DMS53 treated with DMSO at 0.1 percent for 48 hours (cell line): ENCODE measurements around the gene REL.

Experiments
- DNase-seq: peaks from one replicate; lab custom pipeline; 2025; ENCODE audit not compliant: unreplicated experiment; lab: John Stamatoyannopoulos, UW

Gene REL

DNA sequence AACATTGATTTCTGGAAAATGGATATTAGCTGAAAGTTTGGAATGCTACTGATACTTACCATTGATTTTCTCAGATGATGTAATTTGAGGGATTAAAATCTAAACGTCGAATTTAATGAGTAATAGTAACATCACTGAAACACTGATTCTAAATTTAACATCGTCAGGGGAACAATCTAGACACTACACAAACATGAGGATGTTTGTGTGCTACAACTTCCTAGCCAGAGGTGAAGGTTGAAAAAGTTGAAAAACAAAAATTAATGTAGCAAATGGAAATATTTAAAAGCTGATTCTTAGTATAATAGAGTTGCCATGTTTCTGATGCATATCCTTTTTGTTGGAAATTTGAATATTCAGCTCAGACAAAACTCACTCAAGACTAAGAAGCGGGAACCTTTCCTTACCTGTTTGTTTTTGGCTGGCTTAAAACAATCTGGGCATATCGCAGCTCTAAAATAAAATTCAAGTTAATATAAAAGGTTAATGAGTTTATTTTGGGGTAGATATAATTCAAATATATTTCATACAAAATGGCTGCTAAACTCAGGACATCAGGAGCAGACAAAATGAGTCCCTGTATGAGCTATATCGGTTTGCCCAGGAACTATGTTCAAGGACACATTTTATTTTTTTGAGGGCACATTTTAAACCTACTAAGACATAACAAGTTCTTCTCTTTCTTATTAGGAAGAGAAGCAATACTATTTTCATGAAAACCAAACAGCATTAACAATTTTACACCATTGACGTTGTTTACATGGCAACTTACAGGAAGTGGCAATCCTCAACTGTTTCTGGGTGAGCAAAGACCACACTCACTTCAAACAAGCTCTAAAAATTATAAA, 83.5 kb downstream of the REL start:
- DNase-seq, result no peak

DNA sequence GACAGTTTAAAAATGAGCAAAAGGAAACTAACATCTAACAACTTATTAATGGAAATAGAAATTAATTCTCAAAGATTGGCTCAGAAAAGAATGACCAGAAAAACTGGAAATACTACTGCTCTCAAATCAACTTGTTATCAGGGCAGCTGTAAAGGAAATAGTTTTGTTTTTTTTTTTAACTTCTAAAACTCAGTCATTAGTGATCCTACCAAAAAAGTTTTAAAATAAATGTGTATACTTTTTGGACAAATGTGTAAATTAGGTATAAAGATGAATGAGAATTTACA, 84.1 kb downstream of the REL start:
- peak; percentile 10 for DNase-seq

DNA sequence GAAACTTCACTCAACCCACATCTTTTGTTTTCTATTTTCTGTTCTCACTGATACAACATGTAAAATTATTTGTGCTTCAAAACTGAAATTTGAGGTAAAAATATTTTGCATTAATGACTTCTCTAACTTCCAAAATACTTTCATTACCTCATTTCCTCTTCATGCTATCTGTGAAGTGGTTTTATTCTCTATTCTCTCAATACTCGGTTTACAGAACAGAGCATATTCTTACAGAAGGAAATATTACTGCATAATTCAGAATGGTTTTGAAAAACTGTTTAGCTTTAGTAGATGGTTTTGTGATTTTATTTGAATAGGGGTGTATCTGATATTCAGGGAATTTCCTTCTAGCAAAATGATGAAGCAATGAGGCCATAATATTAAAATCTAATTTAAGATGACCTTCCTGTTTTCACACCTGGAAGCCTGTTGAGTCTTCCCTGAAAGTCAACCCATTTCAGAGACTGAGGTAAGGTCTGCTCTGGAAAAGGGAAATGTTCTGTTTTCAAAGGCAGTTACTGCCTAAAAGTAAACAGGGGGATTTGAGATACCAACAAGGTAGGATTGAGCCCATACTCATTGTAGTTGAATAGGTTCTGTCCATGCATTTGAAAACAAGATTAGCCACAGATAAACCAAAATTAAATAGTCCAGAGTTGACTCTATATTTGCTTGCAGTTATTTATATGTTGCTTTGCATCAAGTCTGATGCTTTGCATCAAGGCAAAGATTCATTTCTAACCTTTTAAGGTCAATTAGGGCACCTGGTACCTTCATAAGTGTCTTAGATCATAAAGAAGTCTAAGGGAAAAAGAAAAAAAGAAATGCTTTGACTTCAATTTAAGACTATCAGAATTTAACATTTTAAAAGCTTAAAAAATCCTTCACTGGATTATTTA, 85.4 kb downstream of the REL start:
- DNase-seq, result no peak

DNA sequence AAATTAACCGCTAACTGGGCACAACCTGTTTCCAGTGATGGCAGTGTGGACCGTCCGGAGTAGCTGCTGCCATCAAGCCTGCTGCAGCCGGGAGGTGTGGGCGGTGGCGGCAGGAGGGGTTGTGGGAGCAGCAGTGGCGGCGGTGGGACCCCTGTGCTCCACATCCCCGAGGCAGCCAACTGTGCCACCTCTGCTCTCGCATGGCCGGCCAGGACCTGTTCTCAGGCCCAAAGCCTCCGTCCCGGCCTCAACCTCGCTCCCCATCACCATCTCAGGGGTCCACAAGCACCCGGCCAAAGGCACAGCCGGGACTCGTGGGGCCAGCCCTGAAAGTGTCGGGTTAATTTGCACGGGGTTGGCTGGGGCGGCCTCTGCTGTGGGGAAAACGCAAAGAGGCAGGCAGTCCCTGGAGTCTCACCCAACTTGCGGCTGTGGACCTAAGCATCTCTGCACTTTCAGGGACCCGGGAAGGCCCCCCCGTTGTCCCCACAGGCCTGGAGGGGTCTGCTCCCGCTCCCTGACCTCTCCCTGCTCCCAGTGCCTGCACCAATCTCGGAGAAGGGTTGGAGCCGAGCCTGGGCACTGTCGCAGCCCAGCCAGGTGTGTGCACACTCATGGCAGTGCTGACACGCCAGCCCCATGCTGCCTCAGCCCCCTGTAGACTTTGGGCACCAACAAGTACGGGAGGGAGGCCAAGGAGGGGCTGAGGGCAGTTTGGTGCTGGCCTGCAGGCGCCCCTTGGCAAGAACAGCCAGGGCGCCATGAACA, 91.7 kb downstream of the REL start:
- no peak for DNase-seq

DNA sequence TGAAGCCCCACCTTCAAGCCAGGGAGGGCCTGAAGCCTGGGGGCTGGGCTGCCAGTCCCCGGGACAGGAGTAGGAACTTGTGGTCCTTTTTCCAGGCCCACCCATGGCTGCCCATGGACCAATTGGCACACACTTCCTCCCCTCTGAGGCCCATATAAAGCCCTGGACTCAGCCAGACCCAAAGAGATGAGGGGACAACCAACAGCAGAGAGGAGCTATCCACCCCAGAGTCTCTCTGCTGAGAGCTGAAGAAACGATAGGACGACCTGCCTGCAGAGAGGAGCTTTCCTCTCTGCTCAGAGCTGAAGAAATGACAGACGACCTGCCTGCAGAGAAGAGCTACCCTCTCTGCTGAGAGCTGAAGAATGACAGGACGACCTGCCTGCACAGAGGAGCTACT, 92.3 kb downstream of the REL start:
- DNase-seq, result no peak

DNA sequence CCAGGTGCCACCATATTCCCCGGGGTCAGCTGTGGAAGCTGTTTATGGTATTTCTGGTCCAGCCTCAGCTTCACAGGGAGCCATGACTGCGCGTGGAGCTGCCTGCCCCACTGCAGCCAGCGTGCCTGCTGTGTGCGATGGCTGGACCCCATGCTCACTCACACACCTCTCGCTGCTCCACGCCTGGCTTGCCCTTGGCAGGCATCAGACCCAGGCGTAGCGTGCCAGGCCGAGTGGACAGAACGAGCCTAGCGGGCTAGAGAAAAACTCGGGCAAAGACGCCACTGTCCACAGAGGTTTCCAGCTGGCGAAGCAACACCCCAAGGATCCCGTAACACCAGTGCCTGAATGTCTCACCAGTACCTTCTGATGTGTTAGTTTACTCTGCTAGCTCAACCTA, 93.3 kb downstream of the REL start:
- DNase-seq, result no peak
